ENCODE results near the gene UTP3. TPM values are rescaled to one million over a fixed set of nuclear protein-coding genes. Genes with fewer than 3 reads are reported as not detected.
"Not testable (repeated sequence)": the region's sequence is repeated elsewhere in the genome, so short reads cannot be mapped to it uniquely, and the experiment has no call there.

The UTP3 gene, protein sequence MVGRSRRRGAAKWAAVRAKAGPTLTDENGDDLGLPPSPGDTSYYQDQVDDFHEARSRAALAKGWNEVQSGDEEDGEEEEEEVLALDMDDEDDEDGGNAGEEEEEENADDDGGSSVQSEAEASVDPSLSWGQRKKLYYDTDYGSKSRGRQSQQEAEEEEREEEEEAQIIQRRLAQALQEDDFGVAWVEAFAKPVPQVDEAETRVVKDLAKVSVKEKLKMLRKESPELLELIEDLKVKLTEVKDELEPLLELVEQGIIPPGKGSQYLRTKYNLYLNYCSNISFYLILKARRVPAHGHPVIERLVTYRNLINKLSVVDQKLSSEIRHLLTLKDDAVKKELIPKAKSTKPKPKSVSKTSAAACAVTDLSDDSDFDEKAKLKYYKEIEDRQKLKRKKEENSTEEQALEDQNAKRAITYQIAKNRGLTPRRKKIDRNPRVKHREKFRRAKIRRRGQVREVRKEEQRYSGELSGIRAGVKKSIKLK
- total RNA-seq (ENCODE audit: low replicate concordance): 26.4 and 29.1 TPM in 2 replicates
- long read RNA-seq, transcript UTP3-201 (1 exons, 2,073 nt): major isoform, 15 of 16 reads
- long read RNA-seq, partial matches to known transcripts: 0 of 16 reads
- long read RNA-seq, other reads (novel, unspliced or antisense): 1 of 16 reads

- Mint-ChIP-seq H3K4me1 (ENCODE audit: unreplicated experiment) (peaks cover 25% of the 10 kb centered on the region), H3K9me3 (no peaks in the 10 kb centered on the region), H3K36me3 (peaks cover 12% of the 10 kb centered on the region), H3K27ac (peak within 1 kb of the TSS; percentile 97), H3K4me3 (peak within 1 kb of the TSS; percentile 95), H3K27me3 (no peaks in the 10 kb centered on the region)
- TF ChIP-seq, protein P1, sequence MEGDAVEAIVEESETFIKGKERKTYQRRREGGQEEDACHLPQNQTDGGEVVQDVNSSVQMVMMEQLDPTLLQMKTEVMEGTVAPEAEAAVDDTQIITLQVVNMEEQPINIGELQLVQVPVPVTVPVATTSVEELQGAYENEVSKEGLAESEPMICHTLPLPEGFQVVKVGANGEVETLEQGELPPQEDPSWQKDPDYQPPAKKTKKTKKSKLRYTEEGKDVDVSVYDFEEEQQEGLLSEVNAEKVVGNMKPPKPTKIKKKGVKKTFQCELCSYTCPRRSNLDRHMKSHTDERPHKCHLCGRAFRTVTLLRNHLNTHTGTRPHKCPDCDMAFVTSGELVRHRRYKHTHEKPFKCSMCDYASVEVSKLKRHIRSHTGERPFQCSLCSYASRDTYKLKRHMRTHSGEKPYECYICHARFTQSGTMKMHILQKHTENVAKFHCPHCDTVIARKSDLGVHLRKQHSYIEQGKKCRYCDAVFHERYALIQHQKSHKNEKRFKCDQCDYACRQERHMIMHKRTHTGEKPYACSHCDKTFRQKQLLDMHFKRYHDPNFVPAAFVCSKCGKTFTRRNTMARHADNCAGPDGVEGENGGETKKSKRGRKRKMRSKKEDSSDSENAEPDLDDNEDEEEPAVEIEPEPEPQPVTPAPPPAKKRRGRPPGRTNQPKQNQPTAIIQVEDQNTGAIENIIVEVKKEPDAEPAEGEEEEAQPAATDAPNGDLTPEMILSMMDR (conservative IDR thresholded peaks at IDR 0.05): peak; percentile 99
- DNase-seq (ENCODE audit: extremely low spot score, unreplicated experiment): peak; percentile 96
Observed at GRCh38 chr4:70687821-70688794, at the start of gene UTP3. UTP3 (plus strand) TSS chr4:70688532; CDS start chr4:70688678, 146 bp downstream.

DNA sequence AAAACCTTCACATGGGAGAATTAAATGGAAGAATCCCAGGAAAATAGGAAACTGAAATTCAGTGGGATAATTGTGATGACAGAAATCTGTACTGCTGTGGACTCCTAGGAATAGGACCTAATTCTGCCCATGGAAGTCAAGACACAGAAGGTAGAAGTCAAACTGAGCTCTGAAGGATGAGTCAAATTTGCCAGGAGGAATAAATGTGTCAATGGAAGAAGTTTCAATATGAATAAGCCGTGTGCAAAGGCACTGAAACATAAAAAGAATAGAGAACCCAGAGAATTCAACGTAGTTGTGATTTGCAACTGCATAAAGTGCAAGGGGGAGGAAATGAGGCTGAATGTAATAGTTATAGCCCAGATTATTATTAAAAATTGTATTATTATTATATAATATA lies 48.1 kb upstream of the UTP3 start:
- H3K27ac Mint-ChIP-seq: no peak overlapping the region
- no peak for DNase-seq (ENCODE audit: extremely low spot score, unreplicated experiment)
- no peaks in the 10 kb centered on the region for H3K36me3 Mint-ChIP-seq
- no peaks in the 10 kb centered on the region for H3K9me3 Mint-ChIP-seq
- no peaks in the 10 kb centered on the region for H3K27me3 Mint-ChIP-seq
- TF ChIP-seq, protein P1 (conservative IDR thresholded peaks at IDR 0.05): no peak
- H3K4me1 Mint-ChIP-seq (ENCODE audit: unreplicated experiment): peaks cover 3% of the 10 kb centered on the region
- H3K4me3 Mint-ChIP-seq: no peak overlapping the region

- not testable (repeated sequence) for H3K27me3 Mint-ChIP-seq; DNase-seq (ENCODE audit: extremely low spot score, unreplicated experiment); H3K4me1 Mint-ChIP-seq (ENCODE audit: unreplicated experiment); H3K27ac Mint-ChIP-seq; H3K36me3 Mint-ChIP-seq; H3K9me3 Mint-ChIP-seq; H3K4me3 Mint-ChIP-seq
Observed at GRCh38 chr4:70650741-70651140, 37.6 kb upstream of the UTP3 start.

DNA sequence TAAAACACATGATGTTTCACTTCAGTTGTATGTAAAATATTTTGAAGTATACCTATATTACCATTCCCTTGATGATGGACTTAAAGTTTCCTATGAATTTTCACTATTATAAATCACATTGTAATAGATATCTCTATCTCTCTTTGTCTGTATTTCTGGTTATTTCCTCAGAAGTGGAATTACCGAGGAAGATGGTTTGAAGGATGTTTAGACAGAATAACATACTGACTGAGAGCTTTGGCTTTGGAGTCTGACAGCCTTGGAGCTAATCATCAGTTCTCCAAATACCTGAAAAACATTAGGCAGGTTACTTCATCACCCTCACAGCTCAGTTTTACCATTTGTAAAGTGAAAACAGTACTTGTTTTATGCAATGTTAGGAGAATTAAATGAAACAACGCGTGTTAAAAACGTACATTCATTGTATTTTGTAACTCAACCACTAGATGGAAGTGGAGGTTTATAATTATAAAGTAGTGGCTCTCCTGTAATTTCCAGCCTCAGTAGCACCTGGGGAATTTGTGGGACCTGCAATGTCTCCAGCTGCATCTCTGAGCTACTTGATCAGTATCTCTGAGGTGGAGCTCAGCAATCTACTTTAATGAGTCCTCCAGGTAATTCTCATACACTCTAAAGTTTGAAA lies 36.3 kb upstream of the UTP3 start:
- Mint-ChIP-seq H3K27ac (no peak overlapping the region), H3K36me3 (no peaks in the 10 kb centered on the region), H3K27me3 (no peaks in the 10 kb centered on the region), H3K4me1 (ENCODE audit: unreplicated experiment) (no peaks in the 10 kb centered on the region), H3K4me3 (no peak overlapping the region), H3K9me3 (no peaks in the 10 kb centered on the region)
- TF ChIP-seq, protein P1 (conservative IDR thresholded peaks at IDR 0.05): peak; percentile 74
- no peak for DNase-seq (ENCODE audit: extremely low spot score, unreplicated experiment)

GRCh38 chr4:70654605-70655011 lies 33.7 kb upstream of the UTP3 start:
- Mint-ChIP-seq H3K4me3 (no peak overlapping the region), H3K36me3 (no peaks in the 10 kb centered on the region), H3K4me1 (ENCODE audit: unreplicated experiment) (no peaks in the 10 kb centered on the region), H3K9me3 (no peaks in the 10 kb centered on the region), H3K27ac (no peak overlapping the region), H3K27me3 (no peaks in the 10 kb centered on the region)
- TF ChIP-seq, protein P1 (conservative IDR thresholded peaks at IDR 0.05): no peak
- no peak for DNase-seq (ENCODE audit: extremely low spot score, unreplicated experiment)

Data from type B pancreatic cell (in vitro differentiated cells).